GM12891 (cell line): ENCODE measurements around the gene MEF2C. TPM values are rescaled to one million over a fixed set of nuclear protein-coding genes. Genes with fewer than 3 reads are reported as not detected.
"Not testable (repeated sequence)": the region's sequence is repeated elsewhere in the genome, so short reads cannot be mapped to it uniquely, and the experiment has no call there.

ENCODE experiments used
- DNase-seq: peaks from one replicate; pipeline ENCODE4 v3.0.0; 2011; ENCODE audit warnings: low spot score; ENCODE audit not compliant: insufficient read length
- FAIRE-seq: peaks from 2 replicates; lab custom pipeline; 2011; peaks lifted over from hg19 to GRCh38; lab: Jason Lieb, UNC
- PAX5 ChIP-seq: IDR thresholded peaks from 2 replicates; pipeline ENCODE4 v1.6.1; 2011; ENCODE audit warnings: low read length, moderate library complexity, mild to moderate bottlenecking; ENCODE audit not compliant: insufficient read depth, severe bottlenecking
- POLR2A ChIP-seq: IDR thresholded peaks from 2 replicates; pipeline ENCODE4 v1.6.1; 2011; ENCODE audit warnings: low read depth, low read length, control low read depth
- POLR2AphosphoS5 ChIP-seq: IDR thresholded peaks from 2 replicates; pipeline ENCODE4 v1.6.1; 2011; ENCODE audit warnings: low read depth, low read length, control low read depth
- POU2F2 ChIP-seq: IDR thresholded peaks from 2 replicates; pipeline ENCODE4 v1.6.1; 2011; ENCODE audit warnings: low read depth, mild to moderate bottlenecking, control low read depth, low read length, moderate library complexity
- SPI1 ChIP-seq: IDR thresholded peaks from 2 replicates; pipeline ENCODE4 v1.6.1; 2011; ENCODE audit warnings: low read depth, low read length, control low read depth
- TAF1 ChIP-seq: IDR thresholded peaks from 2 replicates; pipeline ENCODE4 v1.6.1; 2011; ENCODE audit warnings: low read depth, low read length, control low read depth
- polyA plus RNA-seq: library from polyadenylated mRNA; unstranded; fragments of >200 nt; gene quantifications from one replicate; pipeline ENCODE4 v1.2.1, GENCODE V29; 2012; ENCODE audit warnings: low read depth, missing spikeins, inconsistent platforms; ENCODE audit not compliant: missing spikeins

MEF2C gene
- 103 TPM for polyA plus RNA-seq

GRCh38 chr5:88883059-88883835 is at the start of gene MEF2C:
MEF2C (minus strand) TSS chr5:88883184; CDS start chr5:88823788, 59,396 bp downstream.
- FAIRE-seq (peak; percentile 94), DNase-seq (no peak)
- TF ChIP-seq POU2F2 (peak; percentile 27; the same call in 1 of the 2 replicates), SPI1 (peak; percentile 52), POLR2A (peak; percentile 93), PAX5 (peak; percentile 78), POLR2AphosphoS5 (peak; percentile 92), TAF1 (peak; percentile 97)

- DNase-seq (no peak), FAIRE-seq (no peak)
- TF ChIP-seq SPI1 (no peak), POLR2A (no peak), POLR2AphosphoS5 (no peak), TAF1 (no peak), POU2F2 (no peak), PAX5 (no peak)
These were observed 49.6 kb upstream of the MEF2C start for GRCh38 chr5:88932541-88932940.

GRCh38 chr5:88930335-88930734 is 47.4 kb upstream of the MEF2C start:
- TF ChIP-seq POU2F2: no peak
- no peak for TF ChIP-seq SPI1
- TF ChIP-seq PAX5: no peak
- TF ChIP-seq POLR2A: no peak
- DNase-seq (no peak), FAIRE-seq (no peak)

GRCh38 chr5:88929385-88929784 is 46.4 kb upstream of the MEF2C start:
- no peak for TF ChIP-seq TAF1
- TF ChIP-seq POU2F2: no peak
- TF ChIP-seq SPI1: no peak
- TF ChIP-seq PAX5: no peak
- TF ChIP-seq POLR2AphosphoS5: no peak
- no peak for TF ChIP-seq POLR2A
- no peak for DNase-seq
- no peak for FAIRE-seq

DNA sequence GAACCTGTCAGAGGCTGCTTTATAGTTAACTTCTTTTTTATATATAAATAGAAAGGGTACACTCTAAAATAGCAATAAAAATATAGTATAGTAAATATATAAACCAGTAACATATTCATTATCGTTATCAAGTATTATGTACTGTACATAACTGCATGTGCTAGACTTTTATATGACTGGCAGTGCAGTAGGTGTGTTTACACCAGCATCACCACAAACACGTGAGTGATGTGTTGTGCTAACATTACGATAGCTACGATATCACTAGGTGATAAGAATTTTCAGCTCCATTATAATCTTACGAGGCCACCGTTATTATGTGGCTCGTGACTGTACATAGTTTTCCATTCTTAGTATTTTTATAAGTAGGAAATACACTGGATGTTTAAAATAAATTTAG is 43.8 kb upstream of the MEF2C start:
- TF ChIP-seq SPI1 (no peak), POLR2AphosphoS5 (no peak), POU2F2 (no peak), POLR2A (no peak)
- DNase-seq (no peak), FAIRE-seq (no peak)

DNA sequence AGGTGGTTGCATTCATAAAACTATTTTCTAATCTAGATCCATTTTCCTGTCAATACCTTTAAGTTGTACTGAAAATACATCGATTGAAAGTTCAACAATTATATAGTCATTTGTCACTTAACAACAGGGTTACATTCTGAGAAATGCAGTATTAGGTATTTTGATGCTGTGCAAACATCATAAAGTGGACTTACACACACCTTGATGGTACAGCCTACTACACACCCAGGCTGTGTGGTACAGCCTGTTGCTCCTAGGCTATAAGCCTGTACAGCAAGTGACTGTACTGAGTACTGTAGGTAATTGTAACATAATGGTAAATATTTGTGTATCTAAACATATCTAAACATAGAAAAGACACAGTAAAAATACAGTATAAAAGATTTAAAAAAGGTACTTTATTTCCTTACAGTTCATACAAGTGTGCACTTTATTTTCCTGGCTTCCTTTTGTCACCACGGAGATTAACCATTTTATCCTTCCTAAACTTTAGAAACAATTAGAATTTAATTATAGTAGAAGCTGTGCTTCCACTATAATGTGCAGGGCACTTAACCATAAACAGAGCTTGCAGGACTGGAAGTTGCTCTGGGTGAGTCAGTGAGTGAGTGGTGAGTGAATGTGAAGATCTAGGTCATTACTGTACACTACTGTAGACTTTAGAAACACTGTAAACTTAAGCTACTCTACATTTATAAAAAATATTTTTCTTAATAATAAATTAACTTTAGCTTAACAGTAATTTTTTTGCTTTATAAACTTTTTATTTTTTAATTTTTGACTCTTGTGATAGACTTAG is 42.9 kb upstream of the MEF2C start:
- no peak for TF ChIP-seq POU2F2
- no peak for TF ChIP-seq PAX5
- TF ChIP-seq SPI1: no peak
- TF ChIP-seq POLR2A: no peak
- no peak for TF ChIP-seq POLR2AphosphoS5
- no peak for TF ChIP-seq TAF1
- FAIRE-seq (peak; percentile 26), DNase-seq (no peak)

DNA sequence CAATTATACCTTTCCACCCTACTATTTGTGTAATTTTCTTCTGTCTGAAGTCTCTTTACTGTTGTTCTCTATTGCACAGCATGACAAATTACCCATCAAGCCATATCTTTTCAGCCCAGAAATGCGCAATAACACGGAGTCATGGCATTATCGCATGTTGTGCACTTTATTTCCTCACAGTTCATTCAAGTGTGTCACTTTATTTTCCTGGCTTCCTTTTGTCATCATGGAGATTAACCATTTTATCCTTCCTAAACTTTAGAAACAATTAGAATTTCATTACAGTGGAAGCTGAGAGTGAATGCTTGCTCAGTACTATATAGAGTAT is 41.3 kb upstream of the MEF2C start:
- no peak for TF ChIP-seq PAX5
- no peak for TF ChIP-seq POLR2A
- TF ChIP-seq POU2F2: no peak
- no peak for TF ChIP-seq TAF1
- no peak for TF ChIP-seq SPI1
- no peak for TF ChIP-seq POLR2AphosphoS5
- DNase-seq (no peak), FAIRE-seq (no peak)

- no peak for FAIRE-seq
- TF ChIP-seq TAF1 (no peak), SPI1 (no peak), PAX5 (no peak), POLR2AphosphoS5 (no peak), POLR2A (no peak), POU2F2 (no peak)
- no peak for DNase-seq
These were observed 40.8 kb upstream of the MEF2C start for GRCh38 chr5:88923623-88924329.

DNA sequence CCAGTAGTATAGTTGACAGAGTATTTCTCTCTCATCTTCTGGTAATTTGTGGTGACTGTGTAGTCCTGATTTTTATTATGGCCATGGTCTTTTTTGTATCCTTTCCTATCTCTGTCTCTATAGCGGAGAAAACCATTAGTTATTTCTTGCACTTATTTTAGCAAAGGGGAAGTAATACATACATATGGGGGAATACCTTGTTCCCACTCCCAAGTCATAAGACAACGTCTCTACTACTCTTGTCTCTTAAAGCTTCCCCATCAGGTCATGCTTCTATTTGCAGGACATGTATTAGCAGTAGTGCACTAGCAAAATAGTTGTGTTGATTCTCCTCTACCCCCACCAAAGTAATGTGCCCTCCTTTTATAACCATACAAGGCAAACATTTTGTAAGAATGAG is 29.8 kb upstream of the MEF2C start:
- peak; percentile 96 for FAIRE-seq
- DNase-seq: not testable (repeated sequence)

DNA sequence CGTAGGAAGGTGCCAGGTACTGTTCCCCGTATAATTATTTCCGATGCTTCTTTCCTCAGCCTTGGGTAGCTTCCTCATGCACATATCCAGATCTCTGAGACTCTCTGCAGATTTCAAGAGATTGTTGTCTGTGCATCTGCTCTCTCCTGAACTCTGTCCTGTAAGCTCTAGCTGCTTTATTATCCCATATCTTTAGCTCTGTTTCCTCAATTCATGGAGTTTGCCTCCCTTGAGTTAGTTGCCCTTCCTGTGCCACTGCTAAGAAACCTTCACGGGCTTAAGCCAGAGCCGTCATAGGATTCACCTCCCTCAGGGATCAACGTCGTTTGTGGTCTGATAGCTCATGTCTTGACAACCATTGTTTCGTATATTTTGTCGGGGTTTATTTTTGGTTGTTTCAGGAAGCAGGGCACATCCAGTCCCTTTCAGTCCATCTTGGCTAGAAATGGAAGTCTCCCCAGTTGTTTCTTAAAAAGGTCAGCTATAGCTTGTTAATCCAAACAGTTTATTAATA is 28.1 kb upstream of the MEF2C start:
- FAIRE-seq: peak; percentile 70
- DNase-seq: not testable (repeated sequence)

- not testable (repeated sequence) for FAIRE-seq
These were observed 21.5 kb upstream of the MEF2C start for GRCh38 chr5:88904478-88904877.

GRCh38 chr5:88903966-88904365 is 21.0 kb upstream of the MEF2C start:
- peak; percentile 73 for FAIRE-seq
- DNase-seq: not testable (repeated sequence)

More at GRCh38 chr5:88904478-88904877, 21.5 kb upstream of the MEF2C start:
- not testable (repeated sequence) for DNase-seq

DNA sequence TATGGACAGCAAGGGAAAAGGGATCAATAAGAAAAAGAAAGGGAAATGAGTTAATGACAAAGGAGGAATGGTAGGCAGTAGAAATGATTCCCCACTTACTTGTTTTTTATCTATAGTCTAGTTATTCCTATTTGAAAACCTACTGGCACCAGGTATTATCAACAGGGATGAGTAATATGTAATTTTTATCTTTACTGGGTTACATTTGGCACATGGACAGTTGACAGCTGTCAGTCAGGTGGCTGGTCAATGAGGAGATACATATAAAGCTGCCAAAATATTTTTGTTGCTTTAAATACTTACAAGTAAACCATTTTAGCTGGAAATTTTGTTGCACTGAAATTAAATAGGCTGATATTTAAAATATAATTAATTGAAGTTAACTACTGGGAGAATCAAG is 18.1 kb upstream of the MEF2C start:
- not testable (repeated sequence) for FAIRE-seq, DNase-seq
